GM12878 (cell line): ENCODE results near the gene FOXRED2. TPM values are rescaled to one million over a fixed set of nuclear protein-coding genes. Genes with fewer than 3 reads are reported as not detected.

Experiments used
- ATAC-seq: fragments of 200-7000 bp; cut with Tn5 transposase; 3 replicates; pipeline ENCODE4 v1.9.1; 2020; ENCODE audit warnings: mild to moderate bottlenecking, moderate library complexity
- Bru-seq: library from RNA; stranded (reverse); fragments of 400-500 nt; gene quantifications from one replicate; lab custom pipeline; 2021; lab: Mats Ljungman, UMichigan
- BruChase-seq, 2 experiments: library from RNA; stranded (reverse); fragments of 400-500 nt; gene quantifications; one replicate each; lab custom pipeline; 2021; lab: Mats Ljungman, UMichigan
- BruUV-seq: library from RNA; stranded (reverse); fragments of 400-500 nt; replicated peaks from 2 replicates; lab custom pipeline; 2021; lab: Mats Ljungman, UMichigan
- CTCF ChIA-PET: fragments of 300-600 bp; sonication (Branson Sonifier 250); formaldehyde crosslinking; extraction: SDS; loops from one replicate; lab custom pipeline; 2021; ENCODE audit warnings: inconsistent platforms; lab: Yijun Ruan, JAX
- POLR2A ChIA-PET: fragments of 350-600 bp; formaldehyde crosslinking; extraction: SDS; loops from one replicate; lab custom pipeline; 2021; ENCODE audit warnings: inconsistent platforms; lab: Charles Lee
- RAD21 ChIA-PET: fragments of 300-600 bp; sonication (Branson Sonifier 250); formaldehyde crosslinking; loops from one replicate; lab custom pipeline; 2023; ENCODE audit warnings: antibody characterized with exemption; ENCODE audit not compliant: unreplicated experiment; lab: Charles Lee
- SMC1A ChIA-PET: fragments of 300-600 bp; sonication (Branson Sonifier 250); formaldehyde crosslinking; loops from one replicate; lab custom pipeline; 2023; ENCODE audit not compliant: unreplicated experiment, uncharacterized antibody; lab: Charles Lee
- DNase-seq: peaks from one replicate; pipeline ENCODE4 v3.0.0-alpha.2; 2011; ENCODE audit warnings: low read depth, low spot score
- FAIRE-seq: peaks from 3 replicates; lab custom pipeline; 2011; peaks lifted over from hg19 to GRCh38; lab: Jason Lieb, UNC
- H2AFZ ChIP-seq: 2 replicates; pipeline ENCODE4 v1.6.0; 2011; ENCODE audit warnings: low read depth, low read length, control low read depth; ENCODE audit not compliant: control insufficient read depth
- H3K27ac ChIP-seq: 2 replicates; pipeline ENCODE4 v1.5.1; 2011; ENCODE audit warnings: control low read depth; ENCODE audit not compliant: control insufficient read depth, insufficient read depth
- H3K27me3 ChIP-seq, 2 experiments: replicated peaks in 1 of 2; 2 replicates each; pipeline versions ENCODE4 v1.6.0 to v1.6.1; 2011; ENCODE audit warnings: low read length in 1 of 2; ENCODE audit not compliant: control insufficient read depth in 2 of 2, insufficient read depth in 2 of 2
- H3K36me3 ChIP-seq, 2 experiments: 2 replicates each; pipeline ENCODE4 v1.5.1; 2011; ENCODE audit warnings: low read length in 1 of 2; ENCODE audit not compliant: control insufficient read depth in 2 of 2, insufficient read depth in 2 of 2
- H3K4me1 ChIP-seq: 2 replicates; pipeline ENCODE4 v1.6.1; 2011; ENCODE audit warnings: mild to moderate bottlenecking, low read length, moderate library complexity, mixed read lengths; ENCODE audit not compliant: control insufficient read depth, insufficient read depth
- H3K4me2 ChIP-seq: 2 replicates; pipeline ENCODE4 v1.6.0; 2011; ENCODE audit warnings: control low read depth; ENCODE audit not compliant: control insufficient read depth, insufficient read depth
- H3K4me3 ChIP-seq: fragments of 200-600 bp; sonication (generic); 2 replicates; pipeline ENCODE4 v1.5.1; 2016
- H3K79me2 ChIP-seq: 2 replicates; pipeline ENCODE4 v1.6.0; 2011; ENCODE audit warnings: low read length; ENCODE audit not compliant: control insufficient read depth, insufficient read depth
- H3K9ac ChIP-seq: 2 replicates; pipeline ENCODE4 v1.8.0; 2011; ENCODE audit warnings: low read length, control low read depth, mixed read lengths; ENCODE audit not compliant: control insufficient read depth, insufficient read depth
- H3K9me3 ChIP-seq: replicated peaks from 3 replicates; pipeline ENCODE4 v1.5.1; 2011; ENCODE audit warnings: mild to moderate bottlenecking, low read length; ENCODE audit not compliant: control insufficient read depth, insufficient read depth
- H4K20me1 ChIP-seq: 2 replicates; pipeline ENCODE4 v1.6.0; 2011; ENCODE audit not compliant: control insufficient read depth, insufficient read depth
- ATF3 ChIP-seq: IDR thresholded peaks from 2 replicates; pipeline ENCODE4 v1.6.1; 2011; ENCODE audit warnings: low read depth, mild to moderate bottlenecking, low read length, moderate library complexity, borderline replicate concordance; ENCODE audit errors: extremely low read depth
- CTCF ChIP-seq, 3 experiments: IDR thresholded peaks in 2 of 3; conservative IDR thresholded peaks in 1 of 3; 2 replicates each; pipeline ENCODE4 v1.5.1; 2011; ENCODE audit warnings: low read depth in 3 of 3, low read length in 3 of 3, mild to moderate bottlenecking in 3 of 3, control low read depth in 2 of 3, moderate library complexity in 2 of 3, inconsistent platforms in 1 of 3, mixed read lengths in 1 of 3; ENCODE audit not compliant: control insufficient read depth in 2 of 3, insufficient read depth in 1 of 3; ENCODE audit errors: extremely low read depth in 1 of 3
- MAX ChIP-seq: IDR thresholded peaks from 2 replicates; pipeline ENCODE4 v1.6.1; 2012; ENCODE audit warnings: low read depth, low read length, improper control_type of control experiment
- MEF2B ChIP-seq: fragments of 450-650 bp; IDR thresholded peaks from 2 replicates; pipeline ENCODE4 v1.6.1; 2018; ENCODE audit warnings: mild to moderate bottlenecking, moderate library complexity; ENCODE audit not compliant: partially characterized antibody, poor library complexity, severe bottlenecking
- NKRF ChIP-seq: fragments of 450-650 bp; conservative IDR thresholded peaks from 2 replicates; pipeline ENCODE4 v1.6.1; 2017; ENCODE audit warnings: mild to moderate bottlenecking, moderate library complexity
- RAD51 ChIP-seq: fragments of 450-650 bp; IDR thresholded peaks from 2 replicates; pipeline ENCODE4 v1.6.1; 2016; ENCODE audit warnings: moderate library complexity, mild to moderate bottlenecking, inconsistent platforms
- SIN3A ChIP-seq: IDR thresholded peaks from 2 replicates; pipeline ENCODE4 v1.6.1; 2012; ENCODE audit warnings: low read depth, low read length, improper control_type of control experiment
- SMARCA5 ChIP-seq: fragments of 450-650 bp; IDR thresholded peaks from 2 replicates; pipeline ENCODE4 v1.6.1; 2017; ENCODE audit warnings: mild to moderate bottlenecking
- STAT1 ChIP-seq: fragments of 450-650 bp; conservative IDR thresholded peaks from 2 replicates; pipeline ENCODE4 v1.6.1; 2014; ENCODE audit warnings: antibody characterized with exemption, mild to moderate bottlenecking
- SUPT20H ChIP-seq: IDR thresholded peaks from 2 replicates; pipeline ENCODE4 v1.6.1; 2011; ENCODE audit warnings: low read depth, mild to moderate bottlenecking, low read length, moderate library complexity, borderline replicate concordance; ENCODE audit not compliant: control insufficient read depth
- ZNF207 ChIP-seq: fragments of 450-650 bp; IDR thresholded peaks from 2 replicates; pipeline ENCODE4 v1.6.1; 2014; ENCODE audit warnings: antibody characterized with exemption, mild to moderate bottlenecking, borderline replicate concordance
- WGBS: methylation state at CpG from one replicate; pipeline ENCODE4 v1.1.6; 2016; ENCODE audit warnings: low lambda C conversion rate; ENCODE audit not compliant: insufficient replicate concordance, insufficient coverage; ENCODE audit errors: missing lambda C conversion rate; 5-methylcytosine and 5-hydroxymethylcytosine counted together
- in situ Hi-C: fragments of 300-500 bp; cut with MboI; formaldehyde crosslinking; loops from 9 replicates; pipeline ENCODE4 v1.14.3; 2018; ENCODE audit warnings: mixed read lengths
- intact Hi-C: fragments of 100-400 bp; cut with micrococcal nuclease; formaldehyde crosslinking; loops from one replicate; pipeline ENCODE4 v1.14.2; 2022; ENCODE audit not compliant: unreplicated experiment
- long read RNA-seq, 2 experiments: library from polyadenylated mRNA; unstranded; transcript quantifications; one replicate each; pipeline ENCODE4 v2.0.0, GENCODE V29; 2019 to 2020
- polyA minus RNA-seq, 3 experiments: library from RNA; depleted of rRNA, polyadenylated mRNA; stranded (reverse); fragments of >200 nt; gene quantifications; 2 replicates each; pipeline ENCODE4 v1.2.3, GENCODE V29; 2011
- polyA plus RNA-seq, 11 experiments: library from polyadenylated mRNA; depleted of rRNA in 4 of 11; unstranded in 6 of 11; stranded (reverse) in 5 of 11; fragments of >200 nt; fragmentation: Nextera tagmentation in 4 of 11; fragmentation: Illumina TruSeq in 1 of 11; extraction: Ambion mirVana in 4 of 11; extraction: Trizol in 1 of 11; gene quantifications; 1 replicate in 1 of 11; 2 replicates in 10 of 11; pipeline versions ENCODE4 v1.2.1 to v1.2.3, GENCODE V29; 2011 to 2016; ENCODE audit warnings: inconsistent platforms in 2 of 11, missing spikeins in 2 of 11, low read depth in 1 of 11
- total RNA-seq, 4 experiments: library from RNA; depleted of rRNA in 3 of 4; stranded (reverse); fragments of >200 nt in 3 of 4; fragmentation: Illumina TruSeq in 1 of 4; extraction: Trizol in 1 of 4; gene quantifications; 2 replicates each; pipeline versions ENCODE4 v1.2.1 to v1.2.3, GENCODE V29; 2013 to 2021

Gene FOXRED2
- total RNA-seq (2013; cell fraction: nucleolus; rRNA removed) = 13.5 and 15.1 TPM in 2 replicates
- total RNA-seq (2014; rRNA removed) = 5.1 and 7.3 TPM in 2 replicates
- 3.7 TPM in 2 replicates for total RNA-seq (2014; rRNA removed; fragmentation: Illumina TruSeq; extraction: Trizol)
- 25.5 and 28.8 TPM in 2 replicates for total RNA-seq (2021)
- polyA plus RNA-seq (2011; ENCODE audit: low read depth) = 3.3 TPM
- polyA plus RNA-seq (2011; rRNA removed) = 1.1 and 1.8 TPM in 2 replicates
- polyA plus RNA-seq (2011; cell fraction: cytosol; rRNA removed) = 2.2 and 3.1 TPM in 2 replicates
- polyA plus RNA-seq (2011; cell fraction: nucleus; rRNA removed) = 4.3 and 4.7 TPM in 2 replicates
- polyA plus RNA-seq (2012) = 5.4 TPM in 2 replicates
- polyA plus RNA-seq (2014; fragmentation: Illumina TruSeq; extraction: Trizol) = 9.6 and 9.8 TPM in 2 replicates
- polyA plus RNA-seq (2014; fragmentation: Nextera tagmentation; extraction: Ambion mirVana) = 1 to 10 TPM; 3.5 to 3.9 TPM
- 7.9 and 8.4 TPM in 2 replicates for polyA plus RNA-seq (2014; rRNA removed)
- polyA plus RNA-seq (2016; fragmentation: Nextera tagmentation; extraction: Ambion mirVana) = 10 to 100 TPM; 20.1 to 24.0 TPM
- 2.6 and 3.9 TPM in 2 replicates for polyA minus RNA-seq (2011; rRNA and poly(A)+ RNA removed)
- polyA minus RNA-seq (2011; cell fraction: cytosol; rRNA and poly(A)+ RNA removed) = 3.0 and 3.9 TPM in 2 replicates
- polyA minus RNA-seq (2011; cell fraction: nucleus; rRNA and poly(A)+ RNA removed) = 2.2 and 3.6 TPM in 2 replicates
- percentile 45 among the genes with signal in this experiment for Bru-seq, nascent RNA
- BruChase-seq, experiment 1, labeled RNA remaining after a 6-hour chase = percentile 50 among the genes with signal in this experiment
- BruChase-seq, experiment 2, labeled RNA remaining after a 2-hour chase = percentile 44 among the genes with signal in this experiment
- long read RNA-seq, experiment 1, partial matches to known transcripts = 0 of 1 reads
- long read RNA-seq, experiment 1, other reads (novel, unspliced or antisense) = 1 of 1 reads
- long read RNA-seq, experiment 2, partial matches to known transcripts = 0 of 1 reads
- long read RNA-seq, experiment 2, other reads (novel, unspliced or antisense) = 1 of 1 reads

- 9% methylated on average over 69 of the region's 75 CpGs for WGBS
- H3K27ac ChIP-seq = no peak within 1 kb of the TSS; the same call in 1 of the 2 replicates
- no peaks in the 10 kb centered on the region; a peak in 1 of 4 replicates for H3K27me3 ChIP-seq
- POLR2A ChIA-PET = interaction anchor here (0.9 to 1.9 kb wide), 6 partner anchors 14 to 119 kb away, joined by 3 to 9 read pairs (median 4); partner anchors contain the start of genes EIF3D and MYH9
- intact Hi-C loops = no loop called here
- DNase-seq (no peak), ATAC-seq (peak; percentile 96), FAIRE-seq (peak; percentile 35)
- peak within 1 kb of the TSS; percentile 59; the same call in 1 of the 2 replicates for H3K4me3 ChIP-seq
- no TSS peak for BruUV-seq
- no peaks in the 10 kb centered on the region; the same call in 2 of the 3 replicates for H3K9me3 ChIP-seq
- peaks cover 6 to 12% of the 10 kb centered on the region in 2 experiments for H3K36me3 ChIP-seq
- H3K4me1 ChIP-seq = peaks cover 9% of the 10 kb centered on the region
- no peaks in the 10 kb centered on the region for H4K20me1 ChIP-seq
- RAD21 ChIA-PET = interaction anchor here (0.9 to 1.0 kb wide), 3 partner anchors 17 to 327 kb away, joined by 3 read pairs; partner anchors contain the start of gene EIF3D
- peak within 1 kb of the TSS; percentile 72 for H2AFZ ChIP-seq
- H3K79me2 ChIP-seq = no peaks in the 10 kb centered on the region
- in situ Hi-C loops = loop anchor here (25.0 kb wide), 1 partner anchor 1095 kb away; the partner anchor contains the start of gene MCM5
- SMC1A ChIA-PET = interaction anchor here (0.6 to 1.2 kb wide), 4 partner anchors 13 to 347 kb away, joined by 3 to 4 read pairs (median 4); partner anchors contain the start of genes APOL3 and TXN2
- H3K9ac ChIP-seq = peak within 1 kb of the TSS; percentile 42; the same call in 1 of the 2 replicates
- CTCF ChIA-PET = interaction anchor here (0.7 to 2.0 kb wide), 3 partner anchors 20 to 36 kb away, joined by 3 to 5 read pairs (median 3); no protein-coding TSS in a partner anchor
- H3K4me2 ChIP-seq = peak within 1 kb of the TSS; percentile 81
- TF ChIP-seq SUPT20H (no peak), MEF2B (peak; percentile 23), ZNF207 (peak; percentile 67; the same call in 1 of the 2 replicates), CTCF (IDR thresholded peaks at IDR 0.05 in 2 of 3, conservative IDR thresholded peaks at IDR 0.05 in 1 of 3; ENCODE audit: control insufficient read depth in 2 of 3, extremely low read depth in 1 of 3, insufficient read depth in 1 of 3, low read depth in 3 of 3, low read length in 3 of 3) (no peak), RAD51 (no peak; the same call in 1 of the 2 replicates), SMARCA5 (0 out of 2 replicates have a peak, but pooled peaks have one; percentile 24), STAT1 (peak; percentile 81; the same call in 1 of the 2 replicates), NKRF (peak; percentile 91), ATF3 (peak; percentile 88), SIN3A (peak; percentile 87), MAX (peak; percentile 87)
Measured at GRCh38 chr22:36506637-36507517, at the start of gene FOXRED2. Gene FOXRED2, minus strand, starts transcription at chr22:36507040. Its CDS starts 618 bp downstream, at chr22:36506422.
